NCI-H526 treated with DMSO at 0.1 percent for 48 hours (cell line): ENCODE results near the gene NCKAP5L.
A peak's percentile ranks its signal among the peaks of the same experiment; 100 is the strongest.
"Not testable (repeated sequence)": the region's sequence is repeated elsewhere in the genome, so short reads cannot be mapped to it uniquely, and the experiment has no call there.

Experiments used
- DNase-seq: peaks from one replicate; lab custom pipeline; 2025; lab: John Stamatoyannopoulos, UW

The NCKAP5L gene

GRCh38 chr12:49864798-49865090 is 36.5 kb upstream of the NCKAP5L start:
- DNase-seq: no peak

- no peak for DNase-seq
Observed at GRCh38 chr12:49863946-49864797, 36.0 kb upstream of the NCKAP5L start.

GRCh38 chr12:49860921-49861320 is 32.7 kb upstream of the NCKAP5L start:
- DNase-seq: not testable (repeated sequence)

GRCh38 chr12:49855890-49856289 is 27.7 kb upstream of the NCKAP5L start:
- not testable (repeated sequence) for DNase-seq

- no peak for DNase-seq
Observed at GRCh38 chr12:49854976-49855375, 26.8 kb upstream of the NCKAP5L start.

- DNase-seq: no peak
Observed at GRCh38 chr12:49853671-49854070, 25.5 kb upstream of the NCKAP5L start.

GRCh38 chr12:49847161-49847560 is 18.9 kb upstream of the NCKAP5L start:
- DNase-seq: no peak

GRCh38 chr12:49846032-49846431 is 17.8 kb upstream of the NCKAP5L start:
- no peak for DNase-seq

- DNase-seq: no peak
Observed at GRCh38 chr12:49843876-49844437, 15.7 kb upstream of the NCKAP5L start.

- DNase-seq: no peak
Observed at GRCh38 chr12:49843411-49843810, 15.2 kb upstream of the NCKAP5L start.

- peak; percentile 81 for DNase-seq
Observed at GRCh38 chr12:49842519-49843352, 14.5 kb upstream of the NCKAP5L start, which contains the start of gene BCDIN3D. Gene BCDIN3D, minus strand, starts transcription at chr12:49843106. Its CDS starts 19 bp downstream, at chr12:49843087.

- peak; percentile 13 for DNase-seq
Observed at GRCh38 chr12:49838973-49839633, 10.9 kb upstream of the NCKAP5L start.

- DNase-seq: no peak
Observed at GRCh38 chr12:49832836-49833421, 4.7 kb upstream of the NCKAP5L start.

GRCh38 chr12:49831717-49832116 is 3.5 kb upstream of the NCKAP5L start:
- no peak for DNase-seq

- DNase-seq: peak; percentile 7
Observed at GRCh38 chr12:49827401-49828099, 663 bp downstream of the NCKAP5L start.

- DNase-seq: no peak
Observed at GRCh38 chr12:49827051-49827400, 1.2 kb downstream of the NCKAP5L start.

GRCh38 chr12:49825971-49826421 is 2.2 kb downstream of the NCKAP5L start:
- DNase-seq: no peak

GRCh38 chr12:49825360-49825970 is 2.7 kb downstream of the NCKAP5L start:
- no peak for DNase-seq

GRCh38 chr12:49824895-49825294 is 3.3 kb downstream of the NCKAP5L start:
- peak; percentile 5 for DNase-seq

- no peak for DNase-seq
Observed at GRCh38 chr12:49824416-49824815, 3.8 kb downstream of the NCKAP5L start.

GRCh38 chr12:49823951-49824350 is 4.3 kb downstream of the NCKAP5L start:
- DNase-seq: no peak
